ENCODE data around the gene KCNAB3.
"Not testable (repeated sequence)": the region's sequence is repeated elsewhere in the genome, so short reads cannot be mapped to it uniquely, and the experiment has no call there.

KCNAB3 gene

DNA sequence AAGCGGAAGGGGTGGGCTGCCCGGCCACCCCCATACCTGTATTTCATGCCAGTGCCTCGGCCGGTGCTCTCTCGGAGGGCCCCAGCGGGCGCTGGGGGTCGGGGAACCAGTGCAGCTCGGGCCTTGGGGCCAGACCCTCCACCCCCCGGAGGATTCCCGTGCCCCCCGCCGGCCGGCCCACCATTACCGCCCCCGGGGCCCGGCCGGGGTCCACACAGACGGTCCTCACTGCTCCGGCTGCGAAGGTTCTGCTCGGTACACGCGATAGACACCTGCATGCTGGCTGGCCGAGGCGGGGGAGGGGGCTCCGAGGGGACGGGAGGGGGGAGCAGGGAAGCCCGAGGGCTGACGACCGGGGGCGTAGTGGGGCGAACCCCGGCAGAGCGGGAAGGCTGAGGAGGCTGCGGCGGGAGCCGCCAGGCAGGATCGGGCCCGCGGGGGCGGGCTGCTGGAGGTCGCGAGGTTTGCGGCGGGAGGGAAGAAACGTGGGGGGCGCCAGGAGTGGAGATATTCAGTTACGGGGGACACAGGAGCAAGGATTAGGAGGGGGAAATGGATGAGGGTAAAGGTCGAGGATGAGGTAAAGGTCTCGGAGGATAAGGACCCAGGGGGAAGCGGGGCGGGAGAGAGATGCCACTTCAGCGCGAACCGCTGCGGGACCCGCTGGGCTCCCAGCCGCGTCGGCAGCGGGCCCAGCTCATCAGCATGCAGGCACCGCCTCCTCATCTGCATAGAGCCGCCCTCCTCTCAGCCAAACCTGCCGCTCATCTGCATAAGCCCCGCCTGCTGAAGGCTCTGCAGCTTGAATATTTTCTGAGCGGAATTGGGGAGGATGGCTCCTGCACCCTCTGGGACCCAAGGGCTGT, at the start of gene KCNAB3:
KCNAB3 (minus strand) TSS at position 699 of the 866 bp plus-strand sequence; CDS start at position 278, 421 bp downstream.
- DNase-seq, result peak; percentile 33 to 85

DNA sequence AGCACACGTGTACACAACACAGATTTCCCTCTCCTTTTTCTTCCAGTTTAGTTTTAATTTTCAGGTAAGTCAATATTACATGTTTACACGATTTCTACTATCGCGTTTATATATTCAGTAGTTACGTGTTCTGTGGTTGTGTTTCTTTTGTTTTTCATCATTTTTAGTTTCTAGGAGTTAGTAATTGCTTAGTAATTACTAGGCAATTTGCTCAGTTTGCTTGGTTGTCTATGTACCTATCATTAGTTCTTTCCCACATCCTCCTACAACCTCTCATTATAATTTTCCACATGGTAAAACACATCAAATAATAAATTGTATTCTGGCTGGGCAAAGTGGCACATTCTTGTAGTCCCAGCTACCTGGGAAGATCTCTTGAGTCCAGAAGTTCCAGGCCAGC, 48.1 kb upstream of the KCNAB3 start:
- DNase-seq, result no peak

DNA sequence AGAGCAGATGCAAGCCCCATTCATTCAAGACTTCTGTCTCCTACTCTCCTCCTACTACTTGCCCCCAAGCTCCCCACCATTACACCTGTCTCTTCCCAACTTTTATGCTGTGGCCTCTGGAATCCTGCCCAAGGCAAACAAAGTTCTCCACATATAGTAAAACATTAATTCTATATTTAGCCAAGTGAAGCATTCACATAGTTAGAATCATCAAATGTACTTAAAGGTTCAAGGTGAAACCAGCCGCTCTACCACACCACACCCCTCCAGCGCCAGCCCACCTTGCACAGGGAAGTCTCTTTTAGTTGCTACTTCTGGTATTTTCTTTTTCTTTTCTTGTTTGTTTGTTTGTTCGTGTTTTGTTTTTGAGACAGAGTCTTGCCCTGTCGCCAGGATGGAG, 47.4 kb upstream of the KCNAB3 start:
- no peak for DNase-seq

DNA sequence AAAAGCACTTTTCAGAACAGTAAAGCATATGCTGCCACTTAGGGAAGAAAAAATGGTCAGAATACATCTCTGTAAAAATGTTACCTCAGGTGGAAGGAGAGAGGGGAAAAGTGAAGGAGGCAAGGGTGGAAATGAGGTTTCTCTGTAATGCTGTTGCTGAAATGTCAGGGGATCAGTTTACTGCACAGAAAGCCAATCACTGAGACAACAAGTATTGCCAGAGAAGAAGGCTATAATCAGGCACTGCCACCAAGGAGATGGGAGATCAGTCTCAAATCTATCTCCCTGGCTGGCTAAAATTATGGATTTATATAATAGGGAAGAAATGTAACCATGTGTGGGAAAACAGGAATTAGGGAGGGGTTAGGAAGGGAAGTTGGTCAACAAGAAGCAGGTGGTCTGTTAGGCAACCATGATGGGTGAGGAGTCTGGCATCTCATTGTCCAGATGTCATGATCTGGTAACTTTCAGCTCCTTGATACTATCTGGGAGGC, 45.0 kb upstream of the KCNAB3 start:
- DNase-seq, result no peak

DNA sequence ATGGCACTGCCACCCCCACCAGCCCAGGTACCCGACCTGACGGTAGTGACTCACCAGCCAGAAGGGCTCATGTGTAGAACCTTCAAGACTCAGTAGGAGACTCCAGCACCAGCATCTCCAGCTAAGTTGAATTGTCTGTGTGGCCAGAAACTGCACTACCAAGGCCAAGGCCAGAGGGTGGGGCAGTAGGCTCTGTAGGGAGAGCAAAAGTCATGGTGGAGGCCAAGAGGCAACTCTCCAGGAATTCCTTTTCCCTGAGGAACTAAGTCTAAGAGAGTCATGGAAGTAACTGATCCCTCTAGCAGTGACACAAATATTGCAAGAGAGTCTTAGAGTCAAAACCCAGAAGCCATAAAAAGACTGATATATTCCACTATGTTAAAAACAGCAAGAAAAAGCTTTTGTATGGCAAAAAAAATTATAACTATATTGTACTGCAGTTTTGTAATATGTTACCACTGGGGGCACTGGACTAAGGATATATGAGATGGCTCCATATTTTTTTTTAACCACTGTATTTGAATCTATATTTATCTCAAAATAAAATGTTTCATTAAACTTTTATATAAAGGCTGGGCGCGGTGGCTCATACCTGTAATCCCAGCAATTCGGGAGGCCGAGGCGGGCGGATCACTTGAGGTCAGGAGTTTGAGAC, 42.6 kb upstream of the KCNAB3 start:
- no peak for DNase-seq

DNA sequence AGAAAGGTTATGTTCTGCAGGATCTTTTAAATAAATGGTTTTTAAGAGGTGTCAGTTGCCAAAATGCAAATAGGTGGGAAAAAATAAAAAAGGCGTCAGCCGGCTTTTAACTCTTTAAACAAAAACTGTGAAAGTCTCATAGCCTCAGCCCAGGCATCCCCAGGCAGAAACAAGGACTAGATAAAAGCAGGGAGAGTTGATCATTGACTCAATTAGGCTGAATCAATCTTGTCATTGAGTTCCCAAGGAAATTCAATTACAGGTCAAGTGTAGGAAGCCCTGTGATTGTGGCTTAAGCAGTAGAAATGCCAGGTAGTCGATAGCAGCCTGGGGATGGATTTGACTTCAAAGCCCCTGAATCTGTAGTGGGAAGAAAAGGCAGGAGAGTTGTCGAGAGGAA, 42.0 kb upstream of the KCNAB3 start:
- DNase-seq, result no peak

DNA sequence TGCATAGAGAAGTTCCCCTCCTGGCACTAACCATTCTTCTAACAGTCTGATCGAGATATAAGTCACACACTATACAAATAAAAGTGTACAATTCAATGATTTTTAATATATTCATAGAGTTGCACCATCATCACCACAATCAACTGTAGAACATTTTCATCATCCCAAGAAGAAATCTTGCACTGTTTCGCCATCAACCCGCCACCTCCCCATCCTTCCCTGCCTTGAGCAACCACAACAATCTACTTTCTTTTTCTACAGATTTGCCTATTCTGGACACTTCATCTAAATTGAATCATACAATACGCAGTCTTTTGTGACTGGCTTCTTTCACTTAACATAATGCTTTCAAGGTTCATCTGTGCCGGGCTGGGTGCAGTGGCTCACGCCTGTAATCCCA, 39.8 kb upstream of the KCNAB3 start:
- DNase-seq, result no peak

DNA sequence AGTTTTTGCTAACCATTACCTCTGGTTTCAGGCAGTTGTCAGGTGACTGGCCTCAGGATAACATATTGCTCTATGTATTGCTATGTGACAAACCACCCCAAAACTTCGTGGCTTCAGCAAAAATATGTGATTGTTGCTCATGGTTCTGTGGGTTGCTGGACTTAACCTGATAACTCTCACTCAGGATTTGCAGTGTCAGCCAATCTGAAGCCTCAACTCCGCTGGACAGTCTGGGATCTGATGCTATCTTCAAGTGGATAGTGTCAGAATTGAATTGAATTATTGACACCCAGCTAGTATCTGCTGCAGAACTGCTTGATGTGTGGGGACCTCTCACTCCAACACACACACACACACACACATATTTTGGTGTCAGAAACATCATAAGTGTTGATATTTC, 38.1 kb upstream of the KCNAB3 start:
- DNase-seq, result no peak

DNA sequence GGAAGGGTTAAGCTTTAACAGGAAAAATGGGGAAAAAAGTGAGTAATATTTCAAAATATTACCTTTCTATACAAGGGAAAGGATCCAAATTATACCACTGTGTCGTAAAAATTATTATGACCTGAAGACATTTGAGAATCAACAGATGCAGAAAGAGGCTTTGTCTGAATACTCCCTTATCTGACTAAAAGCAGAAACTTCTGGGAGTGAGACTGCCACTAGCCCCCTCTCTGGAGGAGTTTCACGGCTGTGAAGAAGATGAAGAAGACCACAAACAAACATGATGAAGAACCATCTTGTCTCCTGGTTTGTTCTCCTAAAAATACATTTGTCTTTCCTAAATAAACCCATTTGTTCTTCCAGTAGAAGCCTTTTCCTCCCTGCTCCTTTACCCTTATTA, 31.8 kb upstream of the KCNAB3 start:
- no peak for DNase-seq

DNA sequence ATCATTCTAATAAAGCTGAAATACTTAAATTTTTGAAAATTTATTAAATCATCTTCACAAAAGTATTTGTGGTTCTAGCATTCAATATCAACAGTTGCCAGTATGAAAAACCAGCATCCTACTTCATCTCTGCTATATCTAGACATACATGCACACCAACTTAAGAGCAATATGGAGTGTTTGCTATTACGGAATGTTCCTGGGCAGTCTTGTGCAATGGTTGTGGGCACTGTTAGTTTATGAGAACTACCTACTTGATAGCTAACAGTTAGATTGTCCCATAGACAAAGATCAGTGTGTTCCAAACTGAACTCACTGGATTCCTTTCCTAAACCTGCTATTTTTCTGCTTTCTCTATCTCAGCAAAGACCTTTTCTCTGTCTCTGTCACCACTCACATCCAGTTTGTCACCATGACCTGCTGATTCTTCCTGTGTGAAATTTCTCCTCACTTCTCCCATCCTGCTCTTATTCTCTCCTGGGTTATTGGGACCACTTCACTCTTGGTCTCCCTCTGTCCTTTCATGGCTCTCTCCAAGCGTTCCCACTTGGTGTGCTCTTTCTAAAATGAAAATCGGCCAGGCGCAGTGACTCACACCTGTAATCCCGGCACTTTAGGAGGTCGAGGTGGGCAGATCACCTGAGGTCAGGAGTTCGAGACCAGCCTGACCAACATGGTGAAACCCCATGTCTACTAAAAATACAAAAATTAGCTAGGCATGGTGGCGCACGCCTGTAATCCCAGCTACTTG, 30.0 kb upstream of the KCNAB3 start:
- DNase-seq, result no peak

DNA sequence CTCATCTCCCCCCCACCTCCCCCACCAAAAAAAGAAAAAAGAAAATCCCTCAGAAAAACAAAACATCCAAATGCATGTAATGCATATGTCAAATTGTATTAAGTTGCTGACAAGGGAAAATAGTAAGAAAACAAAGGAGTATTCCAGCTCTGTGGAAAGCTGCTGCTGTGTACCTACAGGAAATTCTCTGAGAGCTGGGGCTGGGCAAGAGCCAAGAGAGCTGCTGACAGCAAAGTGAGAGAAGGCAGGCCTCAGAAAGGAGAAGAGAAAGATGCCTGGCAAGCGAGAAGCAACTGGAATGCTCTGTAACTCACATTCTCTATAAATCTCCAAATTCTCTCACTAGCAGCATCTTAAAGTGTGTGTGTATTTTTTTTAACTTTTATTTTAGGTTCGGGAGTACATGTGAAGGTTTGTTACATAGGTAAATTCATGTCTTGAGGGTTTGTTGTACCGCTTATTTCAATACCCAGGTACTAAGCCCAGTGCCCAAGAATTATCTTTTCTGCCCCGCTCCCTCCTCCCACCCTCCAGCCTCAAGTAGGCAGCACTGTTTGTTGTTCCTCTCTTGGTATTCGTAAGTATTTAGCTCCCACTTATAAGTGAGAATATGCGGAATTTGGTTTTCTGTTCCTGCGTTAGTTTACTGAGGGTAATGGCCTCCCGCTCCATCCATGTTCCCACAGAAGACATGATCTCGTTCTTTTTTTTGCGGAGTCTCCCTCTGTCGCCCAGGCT, 26.7 kb upstream of the KCNAB3 start:
- no peak for DNase-seq

DNA sequence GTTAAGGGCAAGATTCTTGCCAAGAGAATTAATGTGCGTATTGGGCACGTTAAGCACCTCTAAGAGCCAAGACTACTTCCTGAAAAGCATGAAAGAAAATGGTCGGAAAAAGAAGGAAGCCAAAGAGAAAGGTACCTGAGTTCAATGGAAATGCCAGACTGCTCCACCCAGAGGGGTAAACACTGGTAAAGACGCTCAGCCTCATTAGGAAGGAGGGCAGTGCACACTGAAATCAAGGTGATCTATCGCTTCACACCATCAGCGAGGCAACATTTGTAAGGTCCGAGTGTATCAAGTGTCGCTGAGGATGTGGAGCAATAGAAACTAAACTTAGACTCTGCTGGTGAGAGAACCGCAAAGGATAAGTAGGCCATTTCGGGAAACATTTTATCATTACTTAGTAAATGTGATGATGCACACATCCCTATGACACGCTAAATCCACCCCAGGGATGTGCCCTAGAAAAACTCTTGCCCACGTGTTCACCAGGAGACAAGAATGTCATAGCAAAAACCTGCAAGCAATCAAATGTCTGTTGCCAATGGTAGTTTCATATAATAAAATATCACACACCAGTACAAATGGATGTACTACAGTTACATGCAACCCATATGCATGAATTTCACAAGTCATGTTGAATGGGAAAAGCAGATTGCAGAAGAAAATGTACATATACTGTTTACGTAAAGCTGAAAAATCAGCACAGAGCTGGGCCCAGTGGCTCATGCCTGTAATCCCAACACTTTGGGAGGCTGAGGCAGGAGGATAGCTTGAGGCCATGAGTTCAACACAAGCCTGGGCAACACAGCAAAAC, 26.0 kb upstream of the KCNAB3 start:
- DNase-seq, result no peak

DNA sequence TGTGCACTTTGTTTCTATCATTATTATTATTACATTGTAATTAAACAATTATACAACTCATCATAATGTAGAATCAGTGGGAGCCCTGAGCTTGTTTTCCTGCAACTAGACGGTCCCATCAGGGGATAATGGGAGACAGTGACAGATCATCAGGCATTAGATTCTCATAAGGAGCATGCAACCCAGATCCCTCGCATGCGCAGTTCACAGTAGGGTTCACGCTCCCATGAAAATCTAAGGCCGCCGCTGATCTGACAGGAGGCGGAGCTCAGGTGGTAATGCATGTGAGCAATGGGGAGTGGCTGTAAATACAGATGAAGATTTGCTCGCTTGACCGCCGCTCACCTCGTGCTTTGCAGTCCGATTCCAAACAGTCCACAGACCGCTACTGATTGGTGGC, 23.6 kb upstream of the KCNAB3 start:
- not testable (repeated sequence) for DNase-seq

DNA sequence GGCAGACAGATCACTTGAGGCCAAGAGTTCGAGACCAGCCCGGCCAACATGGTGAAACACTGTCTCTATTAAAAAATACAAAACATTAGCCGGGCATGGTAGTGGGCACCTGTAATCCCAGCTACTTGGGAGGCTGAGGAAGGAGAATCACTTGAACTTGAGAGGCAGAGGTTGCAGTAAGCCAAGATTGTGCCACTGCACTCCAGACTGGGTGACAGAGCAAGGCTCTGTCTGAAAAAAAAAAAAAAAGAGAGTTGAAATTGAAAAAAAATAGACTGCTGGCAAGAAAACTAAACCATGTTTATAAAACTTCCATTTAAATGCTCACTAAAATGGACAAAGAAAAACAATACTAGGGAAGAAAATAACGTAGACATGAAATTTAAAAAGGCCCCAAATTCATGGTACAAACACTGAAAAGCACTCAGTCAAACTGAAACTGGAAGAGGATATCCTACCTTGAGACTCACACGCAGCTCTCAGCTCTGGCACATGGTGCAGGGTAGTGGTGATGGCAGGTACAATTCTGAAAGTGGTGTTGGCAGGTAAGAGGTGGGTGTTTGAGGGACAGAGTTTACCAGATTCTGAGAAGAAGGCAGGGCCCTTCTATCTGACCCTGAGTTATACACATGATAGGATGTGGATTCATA, 21.6 kb upstream of the KCNAB3 start:
- no peak for DNase-seq

DNA sequence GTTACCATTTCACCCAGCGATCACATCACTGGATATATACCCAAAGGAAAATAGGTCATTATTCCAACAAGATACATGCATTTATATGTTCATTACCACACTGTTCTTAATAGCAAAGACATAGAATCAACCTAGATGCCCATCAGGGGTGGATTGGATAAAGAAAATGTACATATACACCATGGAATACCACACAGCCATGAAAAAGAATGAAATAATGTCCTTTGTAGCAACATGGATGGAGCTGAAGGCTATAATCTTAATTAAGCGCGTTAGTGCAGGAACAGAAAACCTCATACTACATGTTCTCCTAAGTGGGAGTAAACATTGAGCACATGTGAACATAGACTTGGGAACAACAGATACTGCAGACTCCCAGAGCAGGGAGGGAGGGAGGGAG, 20.9 kb upstream of the KCNAB3 start:
- no peak for DNase-seq

DNA sequence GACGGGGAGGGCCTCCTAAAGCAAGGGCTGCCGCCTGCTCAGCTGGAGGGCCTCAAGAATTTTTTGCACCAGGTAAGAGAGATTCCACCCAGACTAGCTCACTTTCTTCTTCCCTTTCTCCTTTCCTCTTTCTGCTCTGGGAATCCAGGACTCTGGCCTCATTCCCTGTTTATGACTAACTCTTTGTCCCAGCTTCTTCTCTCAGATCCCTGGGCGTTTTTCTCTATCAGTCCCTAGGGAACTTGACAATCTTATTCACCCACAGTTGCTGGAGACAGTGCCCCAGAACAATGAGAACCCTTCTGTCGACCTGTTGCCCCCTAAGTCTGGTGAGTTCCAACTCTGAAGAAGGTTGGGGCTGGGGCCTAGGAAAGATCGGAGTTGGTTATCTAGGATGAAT, 18.0 kb upstream of the KCNAB3 start:
- DNase-seq, result no peak

DNA sequence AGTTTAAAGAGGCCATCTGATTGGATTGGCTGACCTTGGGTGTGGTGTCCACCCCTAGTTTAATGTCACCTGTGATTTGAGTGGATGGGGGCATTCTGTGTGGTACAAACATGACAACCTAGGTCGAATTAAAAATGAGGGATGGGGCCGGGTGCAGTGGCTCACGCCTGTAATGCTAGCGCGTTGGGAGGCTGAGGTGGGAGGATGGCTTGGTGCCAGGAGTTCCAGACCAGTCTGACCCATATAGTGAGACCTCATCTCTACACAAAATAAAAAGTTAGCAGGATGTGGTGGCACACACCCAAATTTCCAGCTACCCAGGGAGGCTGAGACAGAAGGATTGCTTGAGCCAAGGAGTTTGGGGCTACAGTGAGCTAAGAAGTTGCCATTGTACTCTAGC, 16.8 kb upstream of the KCNAB3 start:
- no peak for DNase-seq

DNA sequence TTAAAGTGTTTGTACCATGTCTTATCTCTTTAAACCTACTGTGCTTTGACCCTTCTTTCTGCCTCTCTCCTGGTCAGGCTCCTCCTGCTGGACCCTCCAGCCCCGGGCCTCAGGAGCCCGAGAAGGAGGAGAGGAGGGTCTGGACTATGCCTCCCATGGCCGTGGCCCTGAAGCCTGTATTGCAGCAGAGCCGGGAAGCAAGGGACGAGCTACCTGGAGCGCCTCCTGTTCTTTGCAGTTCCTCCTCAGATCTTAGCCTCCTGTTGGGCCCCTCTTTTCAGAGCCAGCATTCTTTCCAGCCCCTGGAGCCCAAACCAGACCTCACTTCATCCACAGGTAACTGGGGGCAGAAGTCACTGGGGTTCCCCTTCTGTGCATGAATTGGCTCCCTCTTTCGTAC, 16.0 kb upstream of the KCNAB3 start:
- no peak for DNase-seq

DNA sequence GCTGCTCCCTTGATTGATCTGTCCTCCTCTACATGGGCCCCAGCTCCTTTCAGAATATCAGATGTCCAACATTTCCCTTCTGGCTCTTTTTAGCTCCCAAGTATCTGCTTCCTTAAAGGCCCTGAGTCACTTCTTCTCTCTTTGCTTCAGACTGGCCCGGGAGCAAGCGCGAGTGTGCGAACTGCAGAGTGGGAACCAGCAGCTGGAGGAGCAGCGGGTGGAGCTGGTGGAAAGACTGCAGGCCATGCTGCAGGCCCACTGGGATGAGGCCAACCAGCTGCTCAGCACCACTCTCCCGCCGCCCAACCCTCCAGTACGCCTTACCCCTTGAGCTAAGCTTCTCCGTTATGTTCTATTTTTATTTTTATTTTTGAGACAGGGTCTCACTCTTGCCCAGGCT, 14.7 kb upstream of the KCNAB3 start:
- DNase-seq, result no peak

DNA sequence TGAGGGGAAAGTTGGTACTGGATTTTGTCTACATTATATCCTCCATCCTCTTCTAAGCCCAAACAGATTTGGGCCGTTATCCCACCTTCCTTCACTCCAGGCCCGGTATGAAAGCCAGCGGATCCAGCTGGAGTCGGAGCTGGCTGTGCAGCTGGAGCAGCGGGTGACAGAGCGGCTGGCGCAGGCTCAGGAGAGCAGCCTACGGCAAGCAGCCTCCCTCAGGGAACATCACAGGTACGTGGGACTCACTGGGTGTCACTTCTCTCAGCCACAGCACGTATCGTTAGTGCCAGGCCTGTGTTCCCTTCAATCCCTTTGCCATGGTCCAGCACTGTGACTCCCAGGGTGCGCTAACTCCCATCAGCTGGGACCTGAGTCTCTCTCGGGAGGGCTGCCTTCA, 13.6 kb upstream of the KCNAB3 start:
- DNase-seq, result no peak

DNA sequence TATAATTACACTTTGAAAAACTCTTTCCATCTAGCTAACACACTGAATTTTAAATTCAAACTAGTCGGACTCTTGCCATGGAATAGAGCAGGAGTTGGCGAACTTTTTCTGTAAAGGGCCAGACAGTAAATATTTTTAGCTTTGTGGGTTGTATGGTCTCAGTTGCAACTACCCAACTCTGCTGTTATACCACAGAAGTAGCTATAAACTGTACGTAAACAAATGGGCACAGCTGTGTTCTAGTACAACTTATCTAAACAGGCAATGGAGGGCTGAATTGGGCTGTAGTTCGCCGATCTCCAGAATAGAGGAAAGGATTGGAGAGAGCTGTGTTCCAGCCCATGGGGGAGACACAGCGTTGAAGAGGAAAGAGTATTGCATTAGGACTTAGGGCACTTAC, 11.1 kb upstream of the KCNAB3 start:
- DNase-seq, result no peak

DNA sequence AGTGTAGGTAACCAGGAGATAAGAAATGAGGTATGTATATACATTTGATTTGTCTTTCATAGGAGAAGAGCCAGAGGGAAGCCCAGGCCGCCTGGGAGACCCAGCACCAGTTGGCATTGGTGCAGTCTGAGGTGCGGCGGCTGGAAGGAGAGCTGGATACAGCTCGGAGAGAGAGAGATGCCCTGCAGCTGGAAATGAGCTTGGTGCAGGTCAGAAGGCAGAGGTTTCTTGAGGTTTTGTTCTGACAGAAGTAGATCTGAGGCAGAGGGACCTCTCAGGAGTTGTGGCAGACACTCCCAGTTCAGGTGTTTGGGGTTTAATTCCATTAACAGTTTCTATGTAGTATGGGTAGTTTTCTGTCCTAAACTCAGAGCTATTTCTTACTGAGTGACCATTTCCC, 10.4 kb upstream of the KCNAB3 start:
- DNase-seq, result no peak

All from NCI-H446 (cell line).